ENCODE results near the gene TRPC3.
A peak's percentile ranks its signal among the peaks of the same experiment; 100 is the strongest.

TRPC3 gene

DNA sequence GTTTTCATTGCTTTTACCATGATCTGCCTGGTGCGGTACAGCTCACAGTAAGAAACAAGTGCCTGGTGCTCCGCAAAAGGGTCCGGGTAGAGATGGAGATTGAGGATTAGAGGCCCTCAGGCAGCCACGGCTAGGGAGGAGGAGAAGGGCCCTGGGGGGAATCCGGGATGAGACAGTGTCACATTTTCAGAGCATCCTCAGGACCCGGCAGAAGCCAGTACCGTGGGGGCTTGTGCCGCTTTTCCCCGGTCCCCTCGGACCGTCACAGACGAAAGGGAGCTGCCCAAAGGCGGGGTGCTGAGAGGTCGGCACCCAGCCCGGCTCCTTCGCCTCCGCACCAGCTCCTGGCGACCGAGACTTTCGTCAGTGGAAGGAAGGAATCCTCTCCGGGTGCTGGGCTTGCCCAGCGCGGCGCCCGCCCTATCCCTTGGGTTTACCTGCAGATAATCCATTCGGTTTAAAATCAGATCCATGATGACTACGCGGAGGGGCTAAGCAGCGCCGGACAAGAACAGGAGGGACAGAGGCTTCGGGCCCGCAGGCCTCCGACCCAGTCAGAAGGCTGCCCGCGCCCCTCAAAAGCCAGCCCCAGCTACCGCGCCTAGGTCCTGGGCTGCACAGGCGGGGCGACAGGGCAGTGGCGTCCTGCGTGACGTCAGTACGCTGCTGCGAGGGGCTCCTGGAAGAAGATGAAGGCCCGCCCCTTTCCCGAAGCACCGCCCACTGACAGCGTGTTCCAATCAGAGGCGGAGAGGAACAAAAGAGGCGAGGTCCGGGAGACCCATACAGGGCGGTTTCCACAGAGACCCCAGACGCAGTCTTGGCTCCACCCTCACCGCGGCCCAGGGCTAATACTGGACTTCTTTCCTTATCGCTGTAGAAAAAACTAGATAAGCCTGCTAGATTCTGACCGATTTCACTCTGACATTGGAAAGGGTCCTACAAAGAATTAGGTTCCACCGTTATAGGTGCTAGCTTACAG lies 81.7 kb downstream of the TRPC3 start, which contains the start of gene BBS7:
BBS7 (minus strand) TSS at position 634 of the 982 bp plus-strand sequence; CDS start at position 473, 161 bp downstream.
- DNase-seq: peak; percentile 98

GRCh38 chr4:121863799-121864198 lies 88.1 kb downstream of the TRPC3 start:
- no peak for DNase-seq

GRCh38 chr4:121861426-121861825 lies 90.4 kb downstream of the TRPC3 start:
- no peak for DNase-seq

- DNase-seq: no peak
Measured at GRCh38 chr4:121860121-121860520, 91.7 kb downstream of the TRPC3 start.

DNA sequence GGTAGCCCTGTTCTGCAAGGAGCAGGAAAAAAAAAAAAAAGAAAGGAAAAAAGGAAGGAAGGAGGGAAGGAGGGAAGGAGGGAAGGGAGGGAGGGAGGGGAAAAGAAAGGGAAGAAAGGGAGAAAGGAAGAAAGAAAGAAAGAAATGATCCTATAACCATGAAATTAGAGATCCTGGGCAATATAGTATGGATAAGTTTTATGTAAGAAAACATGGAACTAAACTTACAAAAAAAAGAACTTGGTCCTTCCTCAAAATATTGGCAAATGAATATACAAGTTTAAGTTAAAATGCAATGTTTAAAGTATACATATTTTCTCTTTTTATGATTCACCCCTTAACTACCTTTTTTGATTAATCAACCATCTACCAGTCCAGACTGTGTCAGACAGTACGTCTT lies 100.5 kb downstream of the TRPC3 start:
- no peak for DNase-seq

DNA sequence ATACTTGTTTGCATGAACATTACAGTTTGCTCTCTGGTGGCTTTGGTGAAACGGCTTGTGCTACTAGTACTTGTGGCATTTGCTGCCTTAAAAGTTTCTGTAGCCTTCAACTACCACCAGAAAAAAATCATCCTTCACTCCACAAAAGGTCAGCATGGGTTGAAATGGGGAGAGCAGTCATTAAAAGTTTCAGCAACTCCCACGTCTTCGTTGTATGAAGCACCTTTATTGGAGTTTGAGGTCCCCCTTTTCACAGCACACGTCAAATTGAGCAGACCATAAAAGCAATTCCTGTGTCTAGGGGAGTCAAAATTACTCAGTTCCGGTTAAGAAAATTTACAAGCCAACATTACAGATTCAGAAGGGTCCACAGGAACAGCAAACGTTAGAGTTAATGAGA lies 105.2 kb downstream of the TRPC3 start:
- DNase-seq: no peak

GRCh38 chr4:121842862-121843261 lies 109.0 kb downstream of the TRPC3 start:
- no peak for DNase-seq

DNA sequence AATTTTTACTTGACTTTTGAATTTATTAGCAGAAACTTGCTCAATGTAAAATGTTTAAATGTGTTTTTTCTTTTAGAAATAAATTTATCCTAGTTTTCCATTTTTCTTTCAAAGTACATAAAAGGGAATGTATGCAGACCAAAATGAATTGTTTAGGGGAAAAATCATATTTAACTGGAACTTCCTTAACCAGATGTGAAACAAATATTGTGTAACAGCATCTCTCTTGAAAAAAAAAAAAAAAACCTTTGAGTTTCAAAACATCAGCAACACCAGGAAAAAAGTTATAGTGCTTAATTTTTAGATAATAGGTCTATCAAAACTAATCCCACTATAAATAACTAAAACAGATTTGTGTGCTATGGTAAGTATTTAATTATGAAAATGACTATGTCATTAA lies 113.7 kb downstream of the TRPC3 start:
- no peak for DNase-seq

GRCh38 chr4:121829511-121829910 lies 122.3 kb downstream of the TRPC3 start:
- no peak for DNase-seq

All from COR-L47 (cell line).